H1 (cell line): ENCODE data around the gene GPD1L. TPM values are rescaled to one million over a fixed set of nuclear protein-coding genes. Genes with fewer than 3 reads are reported as not detected.

ENCODE experiments used
- CTCF ChIA-PET: fragments of 300-600 bp; sonication (Branson Sonifier 250); formaldehyde crosslinking; loops from one replicate; lab custom pipeline; 2021; ENCODE audit not compliant: partially characterized antibody; lab: Charles Lee
- POLR2A ChIA-PET: fragments of 300-600 bp; sonication (Branson Sonifier 250); formaldehyde crosslinking; loops from one replicate; lab custom pipeline; 2021; ENCODE audit warnings: inconsistent platforms; ENCODE audit not compliant: partially characterized antibody; lab: Charles Lee
- DNase-seq, 2 experiments: peaks; one replicate each; pipeline versions ENCODE4 v3.0.0 to v3.0.0-alpha.2; 2010 to 2022; ENCODE audit warnings: low spot score in 2 of 2, low read depth in 1 of 2, mixed read lengths in 1 of 2
- FAIRE-seq: peaks from 2 replicates; lab custom pipeline; 2011; peaks lifted over from hg19 to GRCh38; lab: Jason Lieb, UNC
- H2AFZ ChIP-seq: 2 replicates; pipeline ENCODE4 v1.8.1; 2012; ENCODE audit warnings: low read length, inconsistent platforms
- H2AK5ac ChIP-seq: 2 replicates; pipeline ENCODE4 v1.6.1; 2013; ENCODE audit warnings: low read depth, low read length
- H2BK120ac ChIP-seq: replicated peaks from 2 replicates; pipeline ENCODE3; 2013; ENCODE audit warnings: low read depth, low read length, inconsistent platforms
- H2BK12ac ChIP-seq: 2 replicates; pipeline ENCODE4 v1.6.1; 2013; ENCODE audit warnings: low read depth, low read length
- H2BK15ac ChIP-seq: 2 replicates; pipeline ENCODE4 v1.6.1; 2013; ENCODE audit warnings: low read length
- H2BK20ac ChIP-seq: 2 replicates; pipeline ENCODE4 v1.6.1; 2013; ENCODE audit warnings: low read length
- H2BK5ac ChIP-seq: 2 replicates; pipeline ENCODE4 v1.6.1; 2013; ENCODE audit warnings: low read depth, low read length
- H3K14ac ChIP-seq: 2 replicates; pipeline ENCODE4 v1.6.1; 2013; ENCODE audit warnings: inconsistent platforms; ENCODE audit not compliant: insufficient read length
- H3K18ac ChIP-seq: 2 replicates; pipeline ENCODE4 v1.6.1; 2013; ENCODE audit warnings: low read length; ENCODE audit errors: extremely low read depth
- H3K23ac ChIP-seq: 2 replicates; pipeline ENCODE4 v1.6.1; 2013; ENCODE audit warnings: inconsistent platforms; ENCODE audit not compliant: insufficient read length
- H3K23me2 ChIP-seq: 2 replicates; pipeline ENCODE4 v1.6.1; 2013; ENCODE audit warnings: low read depth, low read length
- H3K27ac ChIP-seq: 2 replicates; pipeline ENCODE4 v1.6.1; 2011; ENCODE audit warnings: low read depth, low read length, inconsistent platforms
- H3K27me3 ChIP-seq, 4 experiments: replicated peaks in 1 of 4; 1 replicate in 1 of 4; 2 replicates in 3 of 4; pipeline versions ENCODE4 v1.6.1 to v1.8.1; 2011 to 2013; ENCODE audit warnings: low read length in 3 of 4, mild to moderate bottlenecking in 3 of 4, inconsistent platforms in 2 of 4, mixed read lengths in 2 of 4, moderate library complexity in 1 of 4; ENCODE audit not compliant: control insufficient read depth in 3 of 4, insufficient read depth in 3 of 4; ENCODE audit errors: extremely low read depth in 1 of 4
- H3K36me3 ChIP-seq, 4 experiments: 2 replicates each; pipeline versions ENCODE4 v1.6.1 to v1.8.1; 2011 to 2013; ENCODE audit warnings: mild to moderate bottlenecking in 4 of 4, low read length in 3 of 4, moderate library complexity in 2 of 4, control low read depth in 1 of 4, inconsistent platforms in 1 of 4; ENCODE audit not compliant: insufficient read depth in 4 of 4, control insufficient read depth in 2 of 4
- H3K4ac ChIP-seq: replicated peaks from 2 replicates; pipeline ENCODE3; 2013; ENCODE audit warnings: low read length, low read depth, mixed read lengths, inconsistent platforms; ENCODE audit not compliant: insufficient read length
- H3K4me1 ChIP-seq, 4 experiments: replicated peaks in 1 of 4; 1 replicate in 1 of 4; 2 replicates in 3 of 4; pipeline versions ENCODE4 v1.6.1 to v1.8.1; 2011 to 2013; ENCODE audit warnings: low read length in 3 of 4, inconsistent platforms in 2 of 4, mixed read lengths in 1 of 4; ENCODE audit not compliant: insufficient read depth in 4 of 4, control insufficient read depth in 3 of 4
- H3K4me2 ChIP-seq, 2 experiments: 2 replicates each; pipeline versions ENCODE4 v1.6.1 to v1.8.1; 2011 to 2013; ENCODE audit warnings: low read depth in 2 of 2, low read length in 2 of 2, control low read depth in 1 of 2, inconsistent platforms in 1 of 2, mild to moderate bottlenecking in 1 of 2; ENCODE audit not compliant: insufficient read depth in 1 of 2
- H3K4me3 ChIP-seq, 4 experiments: fragments of 200-600, 300-600 bp in 1 of 4; sonication (generic), shearing (Covaris generic), sonication (Bioruptor Twin) in 1 of 4; 2 replicates each; pipeline versions ENCODE4 v1.5.1 to v1.8.1; 2011 to 2016; ENCODE audit warnings: low read length in 4 of 4, low read depth in 3 of 4, control low read depth in 2 of 4, inconsistent platforms in 2 of 4, mild to moderate bottlenecking in 2 of 4, mixed read lengths in 1 of 4, moderate library complexity in 1 of 4; ENCODE audit not compliant: insufficient read depth in 2 of 4; ENCODE audit errors: extremely low read depth in 1 of 4
- H3K56ac ChIP-seq: replicated peaks from 2 replicates; pipeline ENCODE3; 2013; ENCODE audit warnings: low read depth, mild to moderate bottlenecking, mixed read lengths, low read length, inconsistent platforms; ENCODE audit not compliant: insufficient read length
- H3K79me1 ChIP-seq: 2 replicates; pipeline ENCODE4 v1.6.1; 2013; ENCODE audit warnings: low read depth, low read length, control low read depth
- H3K79me2 ChIP-seq, 2 experiments: 2 replicates each; pipeline versions ENCODE4 v1.6.1 to v1.8.1; 2012 to 2013; ENCODE audit warnings: low read length in 2 of 2, mild to moderate bottlenecking in 2 of 2, inconsistent platforms in 1 of 2; ENCODE audit not compliant: insufficient read depth in 2 of 2, control insufficient read depth in 1 of 2
- H3K9ac ChIP-seq, 4 experiments: replicated peaks in 1 of 4; 1 replicate in 1 of 4; 2 replicates in 3 of 4; pipeline versions ENCODE4 v1.6.1 to v1.8.1; 2011 to 2013; ENCODE audit warnings: low read depth in 3 of 4, low read length in 3 of 4, control low read depth in 2 of 4, mild to moderate bottlenecking in 2 of 4, moderate library complexity in 2 of 4, inconsistent platforms in 1 of 4; ENCODE audit errors: extremely low read depth in 1 of 4
- H3K9me3 ChIP-seq, 2 experiments: 2 replicates each; pipeline versions ENCODE4 v1.6.1 to v1.8.1; 2012 to 2013; ENCODE audit warnings: mild to moderate bottlenecking in 2 of 2, moderate library complexity in 2 of 2, control low read depth in 1 of 2, inconsistent platforms in 1 of 2, low read depth in 1 of 2, low read length in 1 of 2, mixed read lengths in 1 of 2; ENCODE audit not compliant: insufficient read depth in 2 of 2
- H4K20me1 ChIP-seq, 2 experiments: replicated peaks in 1 of 2; 2 replicates each; pipeline versions ENCODE3 to v1.8.1; 2011 to 2013; ENCODE audit warnings: inconsistent platforms in 2 of 2, low read length in 2 of 2, mild to moderate bottlenecking in 1 of 2; ENCODE audit not compliant: insufficient read depth in 2 of 2, control insufficient read depth in 1 of 2
- H4K5ac ChIP-seq: 2 replicates; pipeline ENCODE4 v1.6.1; 2013; ENCODE audit warnings: low read length, low read depth, mixed read lengths, inconsistent platforms; ENCODE audit not compliant: insufficient read length
- H4K8ac ChIP-seq: 2 replicates; pipeline ENCODE4 v1.8.0; 2013; ENCODE audit warnings: mild to moderate bottlenecking, moderate library complexity, low read length, inconsistent platforms; ENCODE audit not compliant: insufficient read depth; ENCODE audit errors: extremely low read depth
- H4K91ac ChIP-seq: replicated peaks from 2 replicates; pipeline ENCODE3; 2013; ENCODE audit warnings: low read length, mixed read lengths, inconsistent platforms; ENCODE audit not compliant: insufficient read length
- CBX5 ChIP-seq: fragments of 300-800, 300-1000 bp; sonication (generic); IDR thresholded peaks from 2 replicates; pipeline ENCODE4 v1.7.1; 2016; ENCODE audit warnings: antibody characterized with exemption, low read length, low read depth
- CTBP2 ChIP-seq: IDR thresholded peaks from 2 replicates; pipeline ENCODE4 v1.7.0; 2011; ENCODE audit warnings: borderline replicate concordance, mild to moderate bottlenecking, moderate library complexity, mixed read lengths, low read length; ENCODE audit not compliant: insufficient read depth, insufficient read length
- EGR1 ChIP-seq: IDR thresholded peaks from 2 replicates; pipeline ENCODE4 v1.6.1; 2011; ENCODE audit warnings: low read depth, low read length, borderline replicate concordance
- JUN ChIP-seq: IDR thresholded peaks from 2 replicates; pipeline ENCODE4 v1.6.1; 2011; ENCODE audit warnings: low read depth, mild to moderate bottlenecking, improper control_type of control experiment, low read length
- KDM4A ChIP-seq: IDR thresholded peaks from one replicate; pipeline ENCODE4 v1.7.1; 2012; ENCODE audit warnings: low read depth, mild to moderate bottlenecking, moderate library complexity, low read length, inconsistent platforms; ENCODE audit not compliant: severe bottlenecking
- RFX5 ChIP-seq: IDR thresholded peaks from 2 replicates; pipeline ENCODE4 v1.6.1; 2011; ENCODE audit warnings: low read depth, low read length, improper control_type of control experiment, borderline replicate concordance
- SIRT6 ChIP-seq: IDR thresholded peaks from one replicate; pipeline ENCODE4 v1.7.1; 2012; ENCODE audit warnings: low read length, inconsistent platforms
- TCF12 ChIP-seq: IDR thresholded peaks from 2 replicates; pipeline ENCODE4 v1.6.1; 2011; ENCODE audit warnings: low read depth, mild to moderate bottlenecking, low read length
- WGBS, 2 experiments: shearing (Covaris generic) in 1 of 2; methylation state at CpG; one replicate each; pipeline versions ENCODE4 v1.1.6 to v1.1.7; 2013 to 2015; ENCODE audit warnings: low lambda C conversion rate in 2 of 2, mixed read lengths in 2 of 2, inconsistent platforms in 1 of 2, low coverage in 1 of 2, missing lambda C conversion rate in 1 of 2; ENCODE audit not compliant: insufficient replicate concordance in 2 of 2, insufficient coverage in 1 of 2, insufficient read length in 1 of 2; ENCODE audit errors: extremely low coverage in 1 of 2, missing lambda C conversion rate in 1 of 2; 5-methylcytosine and 5-hydroxymethylcytosine counted together
- polyA plus RNA-seq, 7 experiments: library from polyadenylated mRNA; depleted of rRNA in 3 of 7; stranded (reverse) in 5 of 7; unstranded in 2 of 7; fragments of >200 nt in 5 of 7; fragments of 200-250 nt in 2 of 7; gene quantifications; 1 replicate in 5 of 7; 2 replicates in 1 of 7; 4 replicates in 1 of 7; pipeline versions ENCODE4 v1.2.1 to v1.2.3, GENCODE V29; 2011 to 2013; ENCODE audit warnings: missing spikeins in 2 of 7, mixed read lengths in 2 of 7
- total RNA-seq: library from RNA; stranded (reverse); fragmentation: NEBNext Ultra II Directional; extraction: Animal tissue kit (Norgen Biotek cat#: 25700); gene quantifications from 2 replicates; pipeline ENCODE4 v1.2.1, GENCODE V29; 2021
- TF ChIP-seq, protein P1 (sequence below): IDR thresholded peaks from 2 replicates; pipeline ENCODE4 v1.6.1; 2012; ENCODE audit warnings: inconsistent platforms
- TF ChIP-seq, protein P2 (sequence below), 3 experiments: IDR thresholded peaks; 1 replicate in 2 of 3; 2 replicates in 1 of 3; pipeline versions ENCODE4 v1.5.1 to v1.6.1; 2011; ENCODE audit warnings: low read length in 3 of 3, mild to moderate bottlenecking in 3 of 3, inconsistent platforms in 2 of 3, low read depth in 1 of 3, moderate library complexity in 1 of 3; ENCODE audit not compliant: insufficient read depth in 1 of 3; ENCODE audit errors: control extremely low read depth in 1 of 3

Gene GPD1L
- total and polyA plus RNA-seq, 2 of the 8 experiments (the other 6 are each of a cell fraction or from before 2014, with no cell fraction given), result 2.4 to 8.4 TPM

DNA sequence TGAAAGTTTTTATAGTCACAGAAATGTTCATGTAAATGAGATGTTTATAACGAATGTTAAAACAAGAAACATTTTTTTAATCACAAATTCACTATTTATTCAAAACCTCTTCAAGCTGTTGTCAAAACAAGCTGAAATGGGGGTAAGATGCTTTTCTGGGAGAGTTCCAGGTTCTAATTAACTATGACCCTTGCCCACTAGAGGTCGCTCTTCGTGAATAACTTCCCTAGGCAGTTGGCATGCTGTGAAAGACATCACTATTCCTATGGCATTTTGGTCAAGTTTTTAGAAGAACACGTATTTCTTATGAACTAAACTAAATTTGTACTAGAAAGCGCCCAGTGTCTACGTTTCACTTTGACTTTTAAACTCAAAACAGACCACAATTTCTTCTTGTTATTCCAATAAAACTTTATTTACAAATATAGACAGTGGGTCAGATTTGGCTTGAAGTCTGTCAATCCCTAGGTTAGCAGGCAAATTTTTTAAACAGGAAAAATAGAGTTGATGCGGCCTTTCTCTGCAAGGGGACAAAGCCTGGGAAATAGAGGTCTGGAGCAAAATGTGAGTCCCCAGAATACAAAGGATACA is 69.3 kb downstream of the GPD1L start:
- peak; percentile 81 for FAIRE-seq
- CTCF ChIA-PET, result interaction anchor here (0.6 to 6.2 kb wide), 45 partner anchors 9 to 509 kb away, joined by 3 to 97 read pairs (median 4); partner anchors contain the start of gene CMTM8
- no peak for TF ChIP-seq RFX5
- TF ChIP-seq, protein P1, sequence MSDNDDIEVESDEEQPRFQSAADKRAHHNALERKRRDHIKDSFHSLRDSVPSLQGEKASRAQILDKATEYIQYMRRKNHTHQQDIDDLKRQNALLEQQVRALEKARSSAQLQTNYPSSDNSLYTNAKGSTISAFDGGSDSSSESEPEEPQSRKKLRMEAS, result no peak
- no peak for TF ChIP-seq SIRT6
- TF ChIP-seq TCF12, result no peak
- no peak for TF ChIP-seq EGR1
- no peak for TF ChIP-seq CTBP2
- TF ChIP-seq CBX5, result no peak
- TF ChIP-seq JUN, result no peak
- no peak for TF ChIP-seq KDM4A
- TF ChIP-seq, protein P2, sequence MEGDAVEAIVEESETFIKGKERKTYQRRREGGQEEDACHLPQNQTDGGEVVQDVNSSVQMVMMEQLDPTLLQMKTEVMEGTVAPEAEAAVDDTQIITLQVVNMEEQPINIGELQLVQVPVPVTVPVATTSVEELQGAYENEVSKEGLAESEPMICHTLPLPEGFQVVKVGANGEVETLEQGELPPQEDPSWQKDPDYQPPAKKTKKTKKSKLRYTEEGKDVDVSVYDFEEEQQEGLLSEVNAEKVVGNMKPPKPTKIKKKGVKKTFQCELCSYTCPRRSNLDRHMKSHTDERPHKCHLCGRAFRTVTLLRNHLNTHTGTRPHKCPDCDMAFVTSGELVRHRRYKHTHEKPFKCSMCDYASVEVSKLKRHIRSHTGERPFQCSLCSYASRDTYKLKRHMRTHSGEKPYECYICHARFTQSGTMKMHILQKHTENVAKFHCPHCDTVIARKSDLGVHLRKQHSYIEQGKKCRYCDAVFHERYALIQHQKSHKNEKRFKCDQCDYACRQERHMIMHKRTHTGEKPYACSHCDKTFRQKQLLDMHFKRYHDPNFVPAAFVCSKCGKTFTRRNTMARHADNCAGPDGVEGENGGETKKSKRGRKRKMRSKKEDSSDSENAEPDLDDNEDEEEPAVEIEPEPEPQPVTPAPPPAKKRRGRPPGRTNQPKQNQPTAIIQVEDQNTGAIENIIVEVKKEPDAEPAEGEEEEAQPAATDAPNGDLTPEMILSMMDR (IDR thresholded peaks at IDR 0.05; ENCODE audit: control extremely low read depth in 1 of 3, insufficient read depth in 1 of 3, low read depth in 1 of 3, low read length in 3 of 3), result peak in 2 of 3 experiments; percentile 64 to 76; a peak in 2 of 4 replicates

More for the DNA sequence above, 69.3 kb downstream of the GPD1L start:
- Histone ChIP-seq H2AK5ac (no peak overlapping the region), H3K79me2 (no peaks in the 10 kb centered on the region), H3K27me3 (no peaks in the 10 kb centered on the region), H4K91ac (no peak overlapping the region), H2BK20ac (no peak overlapping the region), H2BK120ac (no peak overlapping the region), H3K79me1 (no peaks in the 10 kb centered on the region), H3K4me3 (no peak overlapping the region), H4K5ac (no peak overlapping the region), H3K23me2 (no peaks in the 10 kb centered on the region), H3K4me2 (no peak overlapping the region), H3K14ac (no peak overlapping the region), H2BK15ac (no peak overlapping the region), H3K27ac (no peak overlapping the region), H2BK12ac (no peak overlapping the region), H3K23ac (no peak overlapping the region), H3K9me3 (peaks cover 7 to 15% of the 10 kb centered on the region in 2 experiments), H3K56ac (no peak overlapping the region), H3K4ac (no peak overlapping the region), H2AFZ (no peak overlapping the region), H2BK5ac (no peak overlapping the region), H3K18ac (no peak overlapping the region), H4K8ac (no peak overlapping the region), H4K20me1 (no peaks in the 10 kb centered on the region), H3K4me1 (peaks cover 0 to 3% (median 0%) of the 10 kb centered on the region in 4 experiments; a peak in 1 of 7 replicates), H3K36me3 (no peaks in the 10 kb centered on the region), H3K9ac (no peak overlapping the region)
- peak in 1 of 2 experiments; percentile 67 for DNase-seq
- 15% methylated on average over 7 of the region's 7 CpGs; no CpG with 5 or more reads in 1 of the 2 experiments for WGBS, 2 experiments
- POLR2A ChIA-PET, result no interaction called here
